RWPE1 (cell line): Measurements from ENCODE around the gene SELENOI.
A peak's percentile ranks its signal among the peaks of the same experiment; 100 is the strongest.

Experiments
- CTCF ChIA-PET: fragments of 350-600 bp; sonication (Branson Sonifier 250); formaldehyde crosslinking; extraction: SDS; loops from one replicate; lab custom pipeline; 2021; lab: Yijun Ruan, JAX
- POLR2A ChIA-PET: fragments of 400-600 bp; formaldehyde crosslinking; extraction: SDS; loops from one replicate; lab custom pipeline; 2020; ENCODE audit warnings: antibody characterized with exemption; ENCODE audit not compliant: low non-redundant PET; lab: Yijun Ruan, JAX
- DNase-seq: peaks from one replicate; pipeline ENCODE4 v3.0.0; 2012; ENCODE audit warnings: low spot score
- H3K27ac ChIP-seq: fragments of 450-650 bp; 2 replicates; pipeline ENCODE4 v1.5.1; 2017
- TF ChIP-seq, protein P1 (sequence below): fragments of 450-650 bp; conservative IDR thresholded peaks from 2 replicates; pipeline ENCODE4 v1.5.1; 2017; ENCODE audit warnings: low read depth, mild to moderate bottlenecking

Gene SELENOI, protein sequence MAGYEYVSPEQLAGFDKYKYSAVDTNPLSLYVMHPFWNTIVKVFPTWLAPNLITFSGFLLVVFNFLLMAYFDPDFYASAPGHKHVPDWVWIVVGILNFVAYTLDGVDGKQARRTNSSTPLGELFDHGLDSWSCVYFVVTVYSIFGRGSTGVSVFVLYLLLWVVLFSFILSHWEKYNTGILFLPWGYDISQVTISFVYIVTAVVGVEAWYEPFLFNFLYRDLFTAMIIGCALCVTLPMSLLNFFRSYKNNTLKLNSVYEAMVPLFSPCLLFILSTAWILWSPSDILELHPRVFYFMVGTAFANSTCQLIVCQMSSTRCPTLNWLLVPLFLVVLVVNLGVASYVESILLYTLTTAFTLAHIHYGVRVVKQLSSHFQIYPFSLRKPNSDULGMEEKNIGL

GRCh38 chr2:26345545-26346453 is at the start of gene SELENOI:
Gene SELENOI (plus strand): TSS chr2:26346143. CDS start chr2:26346233, 90 bp downstream.
- POLR2A ChIA-PET = no interaction called here
- DNase-seq = peak; percentile 98
- peak within 1 kb of the TSS; percentile 91 for H3K27ac ChIP-seq
- TF ChIP-seq, protein P1, sequence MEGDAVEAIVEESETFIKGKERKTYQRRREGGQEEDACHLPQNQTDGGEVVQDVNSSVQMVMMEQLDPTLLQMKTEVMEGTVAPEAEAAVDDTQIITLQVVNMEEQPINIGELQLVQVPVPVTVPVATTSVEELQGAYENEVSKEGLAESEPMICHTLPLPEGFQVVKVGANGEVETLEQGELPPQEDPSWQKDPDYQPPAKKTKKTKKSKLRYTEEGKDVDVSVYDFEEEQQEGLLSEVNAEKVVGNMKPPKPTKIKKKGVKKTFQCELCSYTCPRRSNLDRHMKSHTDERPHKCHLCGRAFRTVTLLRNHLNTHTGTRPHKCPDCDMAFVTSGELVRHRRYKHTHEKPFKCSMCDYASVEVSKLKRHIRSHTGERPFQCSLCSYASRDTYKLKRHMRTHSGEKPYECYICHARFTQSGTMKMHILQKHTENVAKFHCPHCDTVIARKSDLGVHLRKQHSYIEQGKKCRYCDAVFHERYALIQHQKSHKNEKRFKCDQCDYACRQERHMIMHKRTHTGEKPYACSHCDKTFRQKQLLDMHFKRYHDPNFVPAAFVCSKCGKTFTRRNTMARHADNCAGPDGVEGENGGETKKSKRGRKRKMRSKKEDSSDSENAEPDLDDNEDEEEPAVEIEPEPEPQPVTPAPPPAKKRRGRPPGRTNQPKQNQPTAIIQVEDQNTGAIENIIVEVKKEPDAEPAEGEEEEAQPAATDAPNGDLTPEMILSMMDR = no peak
- CTCF ChIA-PET = interaction anchor here (0.6 kb wide), 1 partner anchor 15 kb away, joined by 3 read pairs; no protein-coding TSS in a partner anchor

GRCh38 chr2:26297061-26297460 is 48.9 kb upstream of the SELENOI start:
- H3K27ac ChIP-seq = peak overlapping the region; percentile 24; the same call in 1 of the 2 replicates
- DNase-seq = no peak
- CTCF ChIA-PET = interaction anchor here (0.6 kb wide), 1 partner anchor 85 kb away, joined by 3 read pairs; no protein-coding TSS in a partner anchor
- POLR2A ChIA-PET = no interaction called here
- TF ChIP-seq, protein P1 = no peak

DNA sequence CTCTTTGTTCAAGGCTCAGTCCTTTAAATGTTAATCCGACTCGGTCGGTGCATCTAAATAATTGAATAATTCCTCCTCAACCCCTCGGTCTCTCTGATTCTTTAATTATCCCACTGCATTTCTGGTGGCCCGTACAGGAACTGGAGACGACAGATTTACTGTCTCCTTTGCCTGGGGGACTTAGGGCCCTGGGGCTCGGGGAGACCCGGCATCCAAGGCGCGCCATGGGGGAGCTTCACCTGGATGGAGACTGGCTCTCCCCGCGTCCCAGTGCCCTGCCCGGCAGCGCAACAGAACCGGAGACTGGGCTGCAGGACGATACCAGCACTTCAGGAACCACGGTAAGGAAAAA is 47.7 kb upstream of the SELENOI start:
- ChIA-PET POLR2A (no interaction called here), CTCF (interaction anchor here (0.6 kb wide), 1 partner anchor 9 kb away, joined by 3 read pairs; no protein-coding TSS in a partner anchor)
- TF ChIP-seq, protein P1 = no peak
- H3K27ac ChIP-seq = peak overlapping the region; percentile 96
- no peak for DNase-seq

GRCh38 chr2:26298638-26299393 is 47.1 kb upstream of the SELENOI start:
- peak overlapping the region; percentile 96 for H3K27ac ChIP-seq
- TF ChIP-seq, protein P1 = no peak
- CTCF ChIA-PET = interaction anchor here (0.6 kb wide), 1 partner anchor 9 kb away, joined by 3 read pairs; no protein-coding TSS in a partner anchor
- DNase-seq = peak; percentile 37
- POLR2A ChIA-PET = no interaction called here

GRCh38 chr2:26299471-26300101 is 46.4 kb upstream of the SELENOI start:
- TF ChIP-seq, protein P1 = no peak
- H3K27ac ChIP-seq = peak overlapping the region; percentile 96
- ChIA-PET POLR2A (interaction anchor here (1.0 kb wide), 2 partner anchors 52 to 56 kb away, joined by 3 read pairs; no protein-coding TSS in a partner anchor), CTCF (interaction anchor here (0.6 kb wide), 1 partner anchor 128 kb away, joined by 4 read pairs; no protein-coding TSS in a partner anchor)
- DNase-seq = peak; percentile 39
